HepG2 (cell line): ENCODE measurements around the gene NR2F6. TPM values are rescaled to one million over a fixed set of nuclear protein-coding genes. Genes with fewer than 3 reads are reported as not detected.
A peak's percentile ranks its signal among the peaks of the same experiment; 100 is the strongest.

Experiments used
- ATAC-seq: fragments of 200-7000 bp; cut with Tn5 transposase; 3 replicates; pipeline ENCODE4 v1.9.1; 2020; ENCODE audit warnings: mild to moderate bottlenecking, moderate library complexity
- BruUV-seq: library from RNA; stranded (reverse); fragments of 400-500 nt; replicated peaks from 2 replicates; lab custom pipeline; 2021; lab: Mats Ljungman, UMichigan
- CTCF ChIA-PET: fragments of 300-600 bp; formaldehyde crosslinking; extraction: SDS; loops from one replicate; lab custom pipeline; 2021; ENCODE audit warnings: low total read pairs, inconsistent platforms, low intra/inter-chr PET ratio; lab: Yijun Ruan, JAX
- POLR2A ChIA-PET: fragments of 350-600 bp; sonication (Branson Sonifier 250); formaldehyde crosslinking; loops from one replicate; lab custom pipeline; 2020; ENCODE audit warnings: antibody characterized with exemption, inconsistent platforms; lab: Yijun Ruan, JAX
- DNase-seq: peaks from one replicate; pipeline ENCODE4 v3.0.0-alpha.2; 2015; ENCODE audit warnings: low spot score
- FAIRE-seq: peaks from 3 replicates; lab custom pipeline; 2011; peaks lifted over from hg19 to GRCh38; lab: Jason Lieb, UNC
- H2AFZ ChIP-seq: one replicate; pipeline ENCODE4 v1.6.1; 2011; ENCODE audit warnings: low read length, inconsistent platforms
- H3K27ac ChIP-seq: fragments of 300-600 bp; 3 replicates; pipeline ENCODE4 v1.8.0; 2011; ENCODE audit warnings: mixed run types, mild to moderate bottlenecking, mixed read lengths, low read length, inconsistent platforms; ENCODE audit not compliant: insufficient read depth; ENCODE audit errors: extremely low read length
- H3K27me3 ChIP-seq, 2 experiments: fragments of 200-600 bp in 1 of 2; 2 replicates in 1 of 2; 3 replicates in 1 of 2; pipeline versions ENCODE4 v1.6.0 to v1.8.0; 2011; ENCODE audit warnings: low read length in 2 of 2, mild to moderate bottlenecking in 2 of 2, moderate library complexity in 2 of 2, inconsistent platforms in 1 of 2; ENCODE audit not compliant: insufficient read depth in 2 of 2, control insufficient read depth in 1 of 2
- H3K36me3 ChIP-seq, 2 experiments: fragments of 200-600 bp in 1 of 2; replicated peaks in 1 of 2; 2 replicates in 1 of 2; 3 replicates in 1 of 2; pipeline versions ENCODE4 v1.5.1 to v1.8.0; 2011; ENCODE audit warnings: low read length in 2 of 2, inconsistent platforms in 1 of 2; ENCODE audit not compliant: insufficient read depth in 2 of 2, control insufficient read depth in 1 of 2
- H3K4me1 ChIP-seq: 2 replicates; pipeline ENCODE4 v1.5.1; 2012; ENCODE audit warnings: low read length, inconsistent platforms; ENCODE audit not compliant: insufficient read depth
- H3K4me2 ChIP-seq: 2 replicates; pipeline ENCODE4 v1.6.0; 2011; ENCODE audit warnings: low read depth, low read length, inconsistent platforms
- H3K4me3 ChIP-seq, 3 experiments: fragments of 200-600 bp in 1 of 3; sonication (generic), shearing (Covaris generic) in 1 of 3; replicated peaks in 1 of 3; 2 replicates each; pipeline ENCODE4 v1.5.1; 2011 to 2016; ENCODE audit warnings: low read length in 3 of 3, inconsistent platforms in 2 of 3, low read depth in 2 of 3, mild to moderate bottlenecking in 2 of 3, control low read depth in 1 of 3, mixed read lengths in 1 of 3; ENCODE audit not compliant: insufficient read depth in 1 of 3
- H3K79me2 ChIP-seq: one replicate; pipeline ENCODE4 v1.6.1; 2011; ENCODE audit warnings: low read length, inconsistent platforms; ENCODE audit not compliant: insufficient read depth
- H3K9ac ChIP-seq: 2 replicates; pipeline ENCODE4 v1.6.0; 2011; ENCODE audit warnings: mild to moderate bottlenecking, low read depth, low read length, inconsistent platforms; ENCODE audit not compliant: insufficient read depth
- H3K9me3 ChIP-seq: 2 replicates; pipeline ENCODE4 v1.5.1; 2012; ENCODE audit warnings: mild to moderate bottlenecking, low read length
- H4K20me1 ChIP-seq: 2 replicates; pipeline ENCODE4 v1.6.0; 2011; ENCODE audit warnings: inconsistent platforms, mild to moderate bottlenecking, low read length, moderate library complexity; ENCODE audit not compliant: insufficient read depth
- ARHGAP35 ChIP-seq: sonication (generic); formaldehyde crosslinking; IDR thresholded peaks from 2 replicates; pipeline ENCODE4 v1.9.0; 2022; ENCODE audit warnings: mild to moderate bottlenecking, inconsistent platforms, moderate library complexity, missing genetic modification reagents, borderline replicate concordance
- ASH2L ChIP-seq: fragments of 300-600, 200-600 bp; sonication (generic); IDR thresholded peaks from 2 replicates; pipeline ENCODE4 v1.7.0; 2017; ENCODE audit warnings: low read depth, mild to moderate bottlenecking, moderate library complexity, mixed read lengths, low read length; ENCODE audit not compliant: insufficient read length
- CSRNP1 ChIP-seq: sonication (generic); formaldehyde crosslinking; IDR thresholded peaks from 2 replicates; pipeline ENCODE4 v1.8.1; 2023; ENCODE audit warnings: mild to moderate bottlenecking, missing genetic modification reagents
- GATAD2A ChIP-seq: IDR thresholded peaks from 2 replicates; pipeline ENCODE4 v1.6.1; 2016
- GFI1 ChIP-seq: sonication (generic); formaldehyde crosslinking; IDR thresholded peaks from 2 replicates; pipeline ENCODE4 v1.5.0; 2020; ENCODE audit warnings: missing genetic modification reagents, mild to moderate bottlenecking, borderline replicate concordance
- ISL2 ChIP-seq: sonication (generic); formaldehyde crosslinking; IDR thresholded peaks from 2 replicates; pipeline ENCODE4 v1.5.0; 2020; ENCODE audit warnings: missing genetic modification reagents
- KDM2A ChIP-seq: sonication (generic); formaldehyde crosslinking; IDR thresholded peaks from 2 replicates; pipeline ENCODE4 v1.4.0; 2020; ENCODE audit warnings: low read depth, missing genetic modification reagents, borderline replicate concordance
- PTBP1 ChIP-seq: fragments of 200-400 bp; formaldehyde crosslinking; IDR thresholded peaks from 2 replicates; pipeline ENCODE4 v1.6.1; 2018; ENCODE audit warnings: low read length, low read depth; ENCODE audit not compliant: poor library complexity, severe bottlenecking
- REPIN1 ChIP-seq: sonication (generic); formaldehyde crosslinking; IDR thresholded peaks from 2 replicates; pipeline ENCODE4 v1.8.0; 2022; ENCODE audit warnings: missing genetic modification reagents, low read depth, mild to moderate bottlenecking, borderline replicate concordance
- RXRA ChIP-seq: sonication (generic); formaldehyde crosslinking; IDR thresholded peaks from 2 replicates; pipeline ENCODE4 v1.5.1; 2020; ENCODE audit warnings: missing genetic modification reagents
- ZFAT ChIP-seq: sonication (generic); formaldehyde crosslinking; conservative IDR thresholded peaks from 2 replicates; pipeline ENCODE4 v1.8.1; 2023; ENCODE audit warnings: missing genetic modification reagents, inconsistent platforms
- ZNF230 ChIP-seq: sonication (generic); formaldehyde crosslinking; IDR thresholded peaks from 2 replicates; pipeline ENCODE4 v1.4.0; 2020; ENCODE audit warnings: mild to moderate bottlenecking, missing genetic modification reagents
- ZNF274 ChIP-seq: sonication (generic); formaldehyde crosslinking; IDR thresholded peaks from 2 replicates; pipeline ENCODE4 v1.5.1; 2020; ENCODE audit warnings: mild to moderate bottlenecking, missing genetic modification reagents
- ZNF281 ChIP-seq: sonication (generic); formaldehyde crosslinking; IDR thresholded peaks from 2 replicates; pipeline ENCODE4 v1.4.0; 2020; ENCODE audit warnings: missing genetic modification reagents, borderline replicate concordance
- ZNF317 ChIP-seq: sonication (generic); formaldehyde crosslinking; IDR thresholded peaks from 2 replicates; pipeline ENCODE4 v1.5.0; 2020; ENCODE audit warnings: mild to moderate bottlenecking, missing genetic modification reagents
- ZNF496 ChIP-seq: sonication (generic); formaldehyde crosslinking; IDR thresholded peaks from 2 replicates; pipeline ENCODE4 v1.8.1; 2023; ENCODE audit warnings: mild to moderate bottlenecking, moderate library complexity, missing genetic modification reagents; ENCODE audit not compliant: insufficient replicate concordance
- ZNF644 ChIP-seq: IDR thresholded peaks from 2 replicates; pipeline ENCODE4 v1.6.1; 2016; ENCODE audit warnings: low read depth
- ZNF703 ChIP-seq: sonication (generic); formaldehyde crosslinking; IDR thresholded peaks from 2 replicates; pipeline ENCODE4 v1.5.1; 2020; ENCODE audit warnings: missing genetic modification reagents, mild to moderate bottlenecking, moderate library complexity, borderline replicate concordance
- ZNF720 ChIP-seq: sonication (generic); formaldehyde crosslinking; IDR thresholded peaks from 2 replicates; pipeline ENCODE4 v1.4.0; 2020; ENCODE audit warnings: missing genetic modification reagents
- ZNF879 ChIP-seq: sonication (generic); formaldehyde crosslinking; IDR thresholded peaks from 2 replicates; pipeline ENCODE4 v1.8.1; 2023; ENCODE audit warnings: missing genetic modification reagents
- WGBS: methylation state at CpG from one replicate; pipeline ENCODE4 v1.1.6; 2017; ENCODE audit warnings: low lambda C conversion rate; 5-methylcytosine and 5-hydroxymethylcytosine counted together
- in situ Hi-C: cut with HindIII; loops from 2 replicates; pipeline ENCODE4 v1.10.0; 2017; ENCODE audit warnings: low pct_unique_long_range_greater_than_20kb; ENCODE audit not compliant: extremely low pct_ligation_motif_present
- intact Hi-C: fragments of 100-400 bp; cut with micrococcal nuclease; formaldehyde crosslinking; loops from one replicate; pipeline ENCODE4 v1.10.0; 2022; ENCODE audit not compliant: unreplicated experiment
- polyA plus RNA-seq, 8 experiments: library from polyadenylated mRNA; depleted of rRNA in 3 of 8; stranded (reverse) in 7 of 8; unstranded in 1 of 8; fragments of >200 nt; fragmentation: Illumina TruSeq in 4 of 8; extraction: Trizol in 4 of 8; gene quantifications; 2 replicates each; pipeline versions ENCODE4 v1.2.1 to v1.2.3, GENCODE V29; 2011 to 2016; ENCODE audit warnings: low read depth in 4 of 8, missing spikeins in 1 of 8, mixed read lengths in 1 of 8; ENCODE audit not compliant: insufficient read depth in 1 of 8
- total RNA-seq, 5 experiments: library from RNA; depleted of rRNA; stranded (reverse); fragments of >200 nt; fragmentation: Illumina TruSeq; extraction: Trizol; gene quantifications; 2 replicates each; pipeline ENCODE4 v1.2.3, GENCODE V29; 2016; ENCODE audit warnings: low read depth in 1 of 5

Gene NR2F6
- total and polyA plus RNA-seq, 2 of the 13 experiments (the other 11 are each of a cell fraction or from before 2014, with no cell fraction given), result 30.9 to 72.4 TPM

- 10% methylated on average over 20 of the region's 45 CpGs for WGBS
- in situ Hi-C loops, result loop anchor here (5.0 kb wide), 2 partner anchors 80 to 215 kb away; no protein-coding TSS in a partner anchor
- CTCF ChIA-PET, result interaction anchor here (1.1 to 2.3 kb wide), 3 partner anchors 22 to 215 kb away, joined by 5 to 17 read pairs (median 16); no protein-coding TSS in a partner anchor
- FAIRE-seq, result no peak
- Histone ChIP-seq H2AFZ (no peak overlapping the region), H3K36me3 (peaks cover 1 to 8% of the 10 kb centered on the region in 2 experiments; a peak in 3 of 5 replicates), H3K4me3 (peak overlapping the region in 1 of 3 experiments; percentile 57; a peak in 2 of 6 replicates), H3K9ac (peak overlapping the region; percentile 23), H3K27me3 (no peaks in the 10 kb centered on the region), H3K27ac (no peak overlapping the region), H3K79me2 (no peaks in the 10 kb centered on the region), H3K4me2 (peak overlapping the region; percentile 44), H4K20me1 (no peaks in the 10 kb centered on the region), H3K4me1 (0 out of 2 replicates have a peak, but pooled peaks cover 6% of the 10 kb centered on the region), H3K9me3 (no peaks in the 10 kb centered on the region)
- intact Hi-C loops, result loop anchor here (1.0 to 5.0 kb wide), 2 partner anchors 77 to 215 kb away; no protein-coding TSS in a partner anchor
- peak; percentile 96 for ATAC-seq
- POLR2A ChIA-PET, result interaction anchor here (0.6 to 1.2 kb wide), 6 partner anchors 16 to 56 kb away, joined by 3 to 5 read pairs (median 4); partner anchors contain the start of genes BABAM1, DDA1, MRPL34 and OCEL1
- BruUV-seq, result no TSS peak
- peak; percentile 69 for DNase-seq
- TF ChIP-seq PTBP1 (no peak), ZNF703 (CRISPR knock-in tag) (no peak), ZNF281 (no peak), REPIN1 (peak; percentile 72; the same call in 1 of the 2 replicates), ASH2L (no peak), RXRA (CRISPR knock-in tag) (peak; percentile 48; the same call in 1 of the 2 replicates), ZNF230 (CRISPR knock-in tag) (0 out of 2 replicates have a peak, but pooled peaks have one; percentile 55), GFI1 (CRISPR knock-in tag) (no peak), KDM2A (CRISPR knock-in tag) (peak; percentile 80), ZNF720 (CRISPR knock-in tag) (no peak), ZNF644 (CRISPR knock-in tag) (no peak), ARHGAP35 (CRISPR knock-in tag) (peak; percentile 56; the same call in 1 of the 2 replicates), ZNF317 (CRISPR knock-in tag) (0 out of 2 replicates have a peak, but pooled peaks have one; percentile 19), ZNF879 (CRISPR knock-in tag) (no peak), ISL2 (CRISPR knock-in tag) (0 out of 2 replicates have a peak, but pooled peaks have one; percentile 36), ZNF496 (no peak), ZFAT (CRISPR knock-in tag) (no peak), ZNF274 (CRISPR knock-in tag) (0 out of 2 replicates have a peak, but pooled peaks have one; percentile 37), CSRNP1 (CRISPR knock-in tag) (peak; percentile 33; the same call in 1 of the 2 replicates), GATAD2A (CRISPR knock-in tag) (0 out of 2 replicates have a peak, but pooled peaks have one; percentile 27)
Observed at GRCh38 chr19:17282488-17283125, 36.9 kb upstream of the NR2F6 start.
